ENCODE data around the gene WDR82. TPM values are rescaled to one million over a fixed set of nuclear protein-coding genes. Genes with fewer than 3 reads are reported as not detected.

The WDR82 gene
- total RNA-seq, 1 experiment from 2014 or later, result 44.5 TPM

DNA sequence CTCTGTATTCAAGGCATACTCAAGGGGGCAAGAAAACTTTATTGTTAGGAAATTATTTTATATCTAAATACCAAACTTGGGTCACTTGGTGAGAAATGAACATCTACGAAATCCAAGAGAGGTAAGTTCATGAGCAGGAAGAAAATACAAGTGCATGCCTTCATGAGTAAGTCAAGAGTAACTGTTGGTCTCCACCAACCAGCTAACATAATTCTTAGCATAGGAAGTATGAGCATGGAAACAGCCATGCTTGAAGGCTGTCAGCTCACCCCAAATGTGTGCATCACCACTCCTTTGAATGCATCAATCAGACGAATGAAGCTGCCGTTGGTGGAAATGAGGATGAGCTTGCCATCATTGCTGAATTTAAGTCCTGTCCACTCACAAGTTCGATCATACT is 19.0 kb downstream of the WDR82 start:
- intact Hi-C loops (cut with micrococcal nuclease; ENCODE audit: unreplicated experiment), result no loop called here
- Histone ChIP-seq H3F3A (ENCODE audit: insufficient read depth, low read depth) (peaks cover 12% of the 10 kb centered on the region; the same call in 1 of the 2 replicates), H3K27ac (no peak overlapping the region), H2AFZ (no peak overlapping the region), H3K4me3 (no peak overlapping the region), H3K79me2 (ENCODE audit: low read depth) (peaks cover 42% of the 10 kb centered on the region), H3K4me1 (replicated peaks; ENCODE audit: insufficient read depth) (peaks cover 1% of the 10 kb centered on the region; the same call in 1 of the 2 replicates), H3K36me3 (ENCODE audit: low read depth) (peaks cover 63% of the 10 kb centered on the region), H3K9me2 (ENCODE audit: insufficient read depth) (no peaks in the 10 kb centered on the region), H3K27me3 (ENCODE audit: insufficient read depth, low read depth) (no peaks in the 10 kb centered on the region), H3K9me3 (ENCODE audit: insufficient read depth, low read depth) (no peaks in the 10 kb centered on the region), H4K20me1 (ENCODE audit: insufficient read depth) (peaks cover 11% of the 10 kb centered on the region), H3K4me2 (no peak overlapping the region)
- TF ChIP-seq EZH2 (IDR thresholded peaks at IDR 0.05; ENCODE audit: low read depth), result no peak
- TF ChIP-seq CTCF (conservative IDR thresholded peaks at IDR 0.05), result no peak
- DNase-seq, result no peak
- POLR2A ChIA-PET (ENCODE audit: unreplicated experiment), result no interaction called here
- CTCF ChIA-PET, result no interaction called here
- no TSS peak for BruUV-seq (replicated peaks)

GRCh38 chr3:52259035-52259434 is 19.4 kb downstream of the WDR82 start:
- peaks cover 12% of the 10 kb centered on the region; the same call in 1 of the 2 replicates for H3F3A ChIP-seq (ENCODE audit: insufficient read depth, low read depth)
- intact Hi-C loops (cut with micrococcal nuclease; ENCODE audit: unreplicated experiment), result no loop called here
- no peak overlapping the region for H3K4me2 ChIP-seq
- H4K20me1 ChIP-seq (ENCODE audit: insufficient read depth), result peaks cover 7% of the 10 kb centered on the region
- no peaks in the 10 kb centered on the region for H3K9me3 ChIP-seq (ENCODE audit: insufficient read depth, low read depth)
- H3K27me3 ChIP-seq (ENCODE audit: insufficient read depth, low read depth), result no peaks in the 10 kb centered on the region
- H3K4me1 ChIP-seq (replicated peaks; ENCODE audit: insufficient read depth), result no peaks in the 10 kb centered on the region
- ChIA-PET CTCF (no interaction called here), POLR2A (ENCODE audit: unreplicated experiment) (no interaction called here)
- TF ChIP-seq CTCF (conservative IDR thresholded peaks at IDR 0.05), result no peak
- no peak for TF ChIP-seq EZH2 (IDR thresholded peaks at IDR 0.05; ENCODE audit: low read depth)
- H3K4me3 ChIP-seq, result no peak overlapping the region
- BruUV-seq (replicated peaks), result no TSS peak
- no peaks in the 10 kb centered on the region for H3K9me2 ChIP-seq (ENCODE audit: insufficient read depth)
- DNase-seq, result no peak
- peaks cover 59% of the 10 kb centered on the region for H3K36me3 ChIP-seq (ENCODE audit: low read depth)
- no peak overlapping the region for H3K27ac ChIP-seq
- H3K79me2 ChIP-seq (ENCODE audit: low read depth), result peaks cover 38% of the 10 kb centered on the region
- no peak overlapping the region for H2AFZ ChIP-seq

DNA sequence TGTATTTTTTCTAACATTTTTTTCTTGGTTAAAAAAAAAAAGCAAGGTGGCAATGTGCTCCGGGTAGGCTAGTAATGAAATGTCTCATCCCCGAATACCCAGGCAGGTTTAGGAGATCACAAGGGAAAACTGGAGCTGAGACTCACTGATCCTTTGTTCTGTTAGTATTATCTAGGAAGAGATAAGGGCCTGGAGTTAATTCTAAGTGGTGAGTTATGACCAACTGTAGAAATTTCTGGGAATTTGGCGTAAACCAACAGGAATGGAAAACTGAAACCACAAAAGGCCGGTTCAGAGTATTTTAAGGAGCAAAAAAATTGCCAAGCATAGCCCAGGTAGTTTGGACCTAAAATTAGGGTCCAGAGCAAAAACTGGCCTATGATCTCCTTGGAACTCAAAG is 20.5 kb downstream of the WDR82 start:
- intact Hi-C loops (cut with micrococcal nuclease; ENCODE audit: unreplicated experiment), result no loop called here
- H3K4me1 ChIP-seq (replicated peaks; ENCODE audit: insufficient read depth), result no peaks in the 10 kb centered on the region
- H3K4me3 ChIP-seq, result no peak overlapping the region
- CTCF ChIA-PET, result no interaction called here
- peaks cover 27% of the 10 kb centered on the region for H3K79me2 ChIP-seq (ENCODE audit: low read depth)
- DNase-seq, result no peak
- H3K36me3 ChIP-seq (ENCODE audit: low read depth), result peaks cover 47% of the 10 kb centered on the region
- no peaks in the 10 kb centered on the region for H3K9me3 ChIP-seq (ENCODE audit: insufficient read depth, low read depth)
- POLR2A ChIA-PET (ENCODE audit: unreplicated experiment), result no interaction called here
- H3K27me3 ChIP-seq (ENCODE audit: insufficient read depth, low read depth), result no peaks in the 10 kb centered on the region
- H3K27ac ChIP-seq, result no peak overlapping the region
- H4K20me1 ChIP-seq (ENCODE audit: insufficient read depth), result peaks cover 7% of the 10 kb centered on the region
- H3K4me2 ChIP-seq, result no peak overlapping the region
- H3K9me2 ChIP-seq (ENCODE audit: insufficient read depth), result no peaks in the 10 kb centered on the region
- TF ChIP-seq CTCF (conservative IDR thresholded peaks at IDR 0.05) (no peak), EZH2 (IDR thresholded peaks at IDR 0.05; ENCODE audit: low read depth) (no peak)
- no TSS peak for BruUV-seq (replicated peaks)
- peaks cover 7% of the 10 kb centered on the region; the same call in 1 of the 2 replicates for H3F3A ChIP-seq (ENCODE audit: insufficient read depth, low read depth)
- no peak overlapping the region for H2AFZ ChIP-seq
